HG02938 (cell line): Measurements from ENCODE around the gene ZSWIM8.
"Not testable (repeated sequence)": the region's sequence is repeated elsewhere in the genome, so short reads cannot be mapped to it uniquely, and the experiment has no call there.

ENCODE experiments used
- ATAC-seq: cut with Tn5 transposase; IDR thresholded peaks from one replicate; pipeline ENCODE4 v1.9.1; 2021; ENCODE audit warnings: mild to moderate bottlenecking, moderate library complexity; ENCODE audit not compliant: unreplicated experiment

ZSWIM8 gene

DNA sequence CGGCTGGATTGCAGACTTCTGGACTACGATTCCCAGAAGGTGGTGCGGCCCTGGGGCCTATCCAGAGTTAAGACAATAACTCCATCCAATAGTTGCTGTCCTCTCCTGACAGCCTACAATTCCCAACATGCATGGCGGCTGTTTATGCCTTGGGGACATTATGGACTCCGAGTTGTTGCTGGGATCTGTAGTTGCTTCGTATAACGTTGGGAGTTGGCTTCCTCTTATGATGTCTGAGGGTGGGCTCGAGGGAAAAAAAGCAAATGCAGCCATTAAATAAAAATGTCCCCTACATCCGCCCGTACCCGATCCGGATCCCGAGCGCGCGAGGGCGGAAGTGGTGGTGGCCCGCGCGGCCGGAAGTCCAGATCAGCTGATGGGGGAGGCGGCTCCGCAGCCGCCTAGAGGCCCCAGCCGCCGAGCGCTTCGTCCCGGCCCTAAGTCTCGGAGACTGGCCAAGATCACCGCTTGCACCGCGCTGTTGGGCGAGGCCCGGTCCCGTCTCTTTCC is at the start of gene ZSWIM8:
Gene ZSWIM8, plus strand, starts transcription at position 396 of the 510 bp plus-strand sequence. CDS start 273 bp downstream, outside the sequence.
- peak; percentile 84 for ATAC-seq

DNA sequence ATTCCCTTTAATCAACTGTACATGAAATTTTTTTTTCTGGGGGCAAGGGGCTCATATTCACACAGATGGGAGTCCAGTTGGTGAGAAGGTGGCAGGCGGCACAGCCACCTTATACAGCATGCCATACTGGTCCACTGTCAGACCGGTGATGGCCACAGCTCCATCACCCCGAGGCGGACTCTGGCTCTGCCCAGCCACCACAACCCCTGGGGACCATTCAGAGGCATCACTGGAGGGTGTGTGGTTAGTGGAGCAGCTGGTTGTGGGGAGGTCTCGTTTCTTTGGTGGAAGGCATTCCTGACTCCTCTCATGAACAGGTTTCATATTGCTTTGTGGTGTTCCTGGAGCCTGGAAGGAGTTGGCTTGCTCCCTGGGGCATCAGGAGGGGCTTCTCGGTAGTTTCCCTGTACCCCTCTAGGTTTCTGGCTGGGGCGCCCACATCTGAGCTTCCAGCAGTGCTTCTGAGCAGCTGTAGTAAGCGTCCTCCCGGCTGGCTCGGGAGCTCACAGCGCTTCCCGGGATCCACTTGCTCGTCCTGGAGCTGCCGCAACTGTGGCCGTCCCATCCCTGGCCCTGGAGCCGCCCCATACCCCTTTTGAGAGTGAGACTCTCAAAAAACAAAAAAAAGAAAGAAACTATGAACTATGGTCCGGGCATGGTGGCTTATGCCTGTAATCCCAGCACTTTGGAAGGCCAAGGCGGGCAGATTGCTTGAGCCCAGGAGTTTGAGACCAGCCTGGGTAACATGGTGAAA is 44.7 kb upstream of the ZSWIM8 start:
- not testable (repeated sequence) for ATAC-seq

GRCh38 chr10:73742454-73742734 is 43.0 kb upstream of the ZSWIM8 start:
- ATAC-seq, result no peak

DNA sequence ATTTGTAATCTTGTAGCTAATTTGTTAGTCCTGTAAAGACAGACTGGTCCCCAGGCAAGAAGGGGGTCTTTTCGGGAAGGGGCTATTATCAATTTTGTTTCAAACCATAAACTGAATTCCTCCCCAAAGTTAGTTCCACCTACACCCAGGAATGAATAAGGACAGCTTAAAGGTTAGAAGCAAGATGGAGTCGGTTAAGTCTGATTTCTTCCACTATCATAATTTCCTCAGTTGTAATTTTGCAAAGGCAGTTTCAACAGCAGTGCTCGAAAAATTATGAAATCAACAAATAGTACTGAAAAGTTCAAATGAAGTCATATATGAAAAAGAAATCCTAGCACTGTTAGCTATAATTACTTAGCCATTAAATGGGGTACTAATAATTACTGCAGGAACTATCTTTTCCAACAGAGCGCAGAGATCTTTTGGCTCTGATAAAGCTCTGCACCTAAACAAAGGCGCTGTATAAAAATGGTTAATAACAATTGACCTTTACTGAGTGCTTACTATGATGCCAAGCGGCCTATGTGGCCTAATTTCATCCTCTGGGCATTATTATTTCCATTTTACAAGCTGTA is 42.0 kb upstream of the ZSWIM8 start:
- ATAC-seq, result no peak

DNA sequence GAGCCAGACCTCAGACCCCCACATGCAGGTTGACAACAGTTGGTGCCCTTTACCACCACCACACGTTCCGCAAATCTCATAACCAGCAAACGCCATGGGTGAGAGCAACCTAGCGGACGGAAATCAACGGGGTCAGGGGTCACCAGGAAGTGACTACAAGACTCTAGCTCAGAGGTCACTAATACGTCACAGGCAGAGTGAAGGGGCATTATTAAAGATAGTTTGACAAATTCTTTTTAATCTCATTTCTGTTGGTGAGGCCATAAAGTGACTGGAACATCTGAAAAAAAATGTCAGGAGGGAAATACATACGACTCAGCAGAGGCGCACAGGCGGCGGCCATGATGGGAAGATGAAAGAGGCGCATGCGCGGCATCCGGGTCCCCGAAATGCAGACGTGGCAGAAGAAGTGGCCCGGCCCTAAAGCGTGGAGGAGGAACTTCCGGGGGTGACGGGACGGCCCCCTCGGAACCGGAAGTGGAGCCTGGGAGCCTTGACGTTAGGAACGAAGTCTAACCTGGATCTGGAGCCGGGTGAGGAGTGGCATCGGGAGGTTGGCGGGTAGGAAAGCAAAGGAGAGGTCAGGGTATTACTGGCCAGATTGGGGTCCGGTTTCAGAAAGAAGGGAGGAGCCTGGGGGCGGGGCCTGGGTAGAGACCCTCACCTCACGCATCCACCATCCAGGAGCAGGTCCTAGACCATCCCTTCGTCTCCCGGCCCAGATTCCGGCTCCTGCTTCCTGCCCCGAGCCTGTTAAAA is 41.3 kb upstream of the ZSWIM8 start, which contains the start of gene SEC24C:
Gene SEC24C, plus strand, starts transcription at position 468 of the 759 bp plus-strand sequence. CDS start 2,461 bp downstream, outside the sequence.
- peak; percentile 88 for ATAC-seq

GRCh38 chr10:73744664-73744975 is 40.8 kb upstream of the ZSWIM8 start:
- ATAC-seq, result peak; percentile 33

GRCh38 chr10:73746721-73747120 is 38.7 kb upstream of the ZSWIM8 start:
- no peak for ATAC-seq

- ATAC-seq, result no peak
Measured at GRCh38 chr10:73750819-73751218, 34.6 kb upstream of the ZSWIM8 start.

- ATAC-seq, result no peak
Measured at GRCh38 chr10:73756183-73756582, 29.2 kb upstream of the ZSWIM8 start.

GRCh38 chr10:73758704-73759511 is 26.5 kb upstream of the ZSWIM8 start:
- ATAC-seq, result no peak

GRCh38 chr10:73759512-73760115 is 25.8 kb upstream of the ZSWIM8 start:
- no peak for ATAC-seq

- no peak for ATAC-seq
Measured at GRCh38 chr10:73761781-73762180, 23.6 kb upstream of the ZSWIM8 start.

DNA sequence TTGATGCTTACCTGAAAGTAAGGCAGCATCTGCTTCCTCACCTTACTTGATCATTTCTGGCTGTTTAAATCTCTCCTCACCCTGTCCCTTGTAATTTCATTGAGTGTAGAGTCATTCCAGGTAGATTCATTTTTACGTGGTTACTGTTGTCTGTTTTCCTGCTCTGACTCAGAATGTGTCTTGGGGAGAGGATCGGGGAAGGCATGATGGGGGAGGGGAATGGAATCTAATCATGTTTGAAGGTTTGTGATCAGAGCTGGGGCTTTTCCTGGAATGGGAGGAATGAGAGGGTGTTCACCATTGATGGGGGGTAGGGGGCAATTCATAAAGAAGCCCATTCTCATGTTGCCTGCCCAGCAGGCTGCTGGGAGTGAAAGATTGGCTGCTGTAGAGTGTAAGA is 22.5 kb upstream of the ZSWIM8 start:
- no peak for ATAC-seq

DNA sequence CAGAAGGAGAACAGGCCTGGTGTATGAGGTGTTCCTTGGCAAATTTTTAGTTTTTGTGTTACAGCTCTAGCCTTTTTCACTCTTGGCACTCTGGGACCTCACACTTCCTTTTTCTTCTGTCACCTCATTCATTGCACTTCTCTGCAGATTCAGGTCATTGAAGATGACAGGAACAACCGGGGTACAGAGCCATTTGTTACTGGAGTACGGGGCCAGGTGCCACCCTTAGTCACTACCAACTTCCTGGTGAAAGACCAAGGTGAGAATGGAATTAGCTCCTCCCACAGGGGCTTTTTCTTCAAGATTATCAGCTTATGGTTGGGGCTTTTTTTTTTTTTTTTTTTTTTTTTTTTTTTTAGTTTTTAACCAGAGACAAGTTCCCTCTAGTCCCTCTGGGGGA is 22.1 kb upstream of the ZSWIM8 start:
- ATAC-seq, result no peak

GRCh38 chr10:73765066-73765465 is 20.3 kb upstream of the ZSWIM8 start:
- ATAC-seq, result no peak

DNA sequence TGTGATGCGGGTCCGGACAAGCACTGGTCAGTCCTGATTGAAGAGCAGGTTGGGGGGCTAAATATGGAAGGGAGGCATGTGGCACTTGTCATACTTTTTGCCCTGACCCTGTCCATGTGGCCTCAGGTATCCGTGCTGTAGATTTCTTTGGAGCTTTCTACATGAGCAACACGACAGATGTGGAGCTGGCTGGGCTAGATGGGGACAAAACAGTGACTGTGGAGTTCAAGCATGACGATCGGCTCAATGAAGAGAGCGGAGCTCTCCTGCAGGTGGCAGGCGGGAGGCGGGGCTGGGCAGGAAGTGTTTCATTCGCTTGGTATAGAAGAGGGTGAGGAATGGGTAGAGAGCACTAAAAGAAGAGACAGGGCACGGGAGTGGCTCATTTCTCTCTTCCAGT is 16.5 kb upstream of the ZSWIM8 start:
- no peak for ATAC-seq

DNA sequence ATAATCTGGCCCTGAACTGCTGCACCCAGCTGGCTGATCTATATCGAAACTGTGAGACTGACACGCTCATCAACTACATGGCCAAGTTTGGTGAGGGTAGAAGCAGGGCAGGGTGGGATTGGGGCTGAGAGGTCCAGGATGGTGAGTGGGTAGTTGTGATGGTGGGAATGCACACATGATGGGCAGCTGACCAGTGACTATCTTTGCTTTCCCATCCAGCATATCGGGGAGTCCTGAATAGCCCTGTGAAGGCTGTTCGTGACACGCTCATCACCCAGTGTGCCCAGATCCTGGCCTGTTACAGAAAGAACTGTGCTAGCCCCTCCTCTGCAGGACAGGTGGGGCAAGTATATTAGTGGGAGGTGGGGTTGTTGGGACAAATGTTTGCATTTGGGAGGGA is 16.0 kb upstream of the ZSWIM8 start:
- ATAC-seq, result no peak

- ATAC-seq, result peak; percentile 33
Measured at GRCh38 chr10:73771722-73772280, 13.6 kb upstream of the ZSWIM8 start.

GRCh38 chr10:73772281-73773151 is 12.9 kb upstream of the ZSWIM8 start:
- ATAC-seq, result peak; percentile 56
